H9 (cell line): ENCODE results near the gene ATP8B4. TPM values are rescaled to one million over a fixed set of nuclear protein-coding genes. Genes with fewer than 3 reads are reported as not detected.
A peak's percentile ranks its signal among the peaks of the same experiment; 100 is the strongest.

Experiments
- DNase-seq: peaks from one replicate; pipeline ENCODE4 v3.0.0-alpha.2; 2017
- H2AFZ ChIP-seq: one replicate; pipeline ENCODE4 v1.6.1; 2013; ENCODE audit warnings: mild to moderate bottlenecking, low read length, control low read depth, moderate library complexity
- H2AK5ac ChIP-seq: 2 replicates; pipeline ENCODE4 v1.6.1; 2013; ENCODE audit warnings: low read length, control low read depth, mixed read lengths; ENCODE audit not compliant: insufficient read length
- H2BK120ac ChIP-seq: one replicate; pipeline ENCODE4 v1.6.1; 2013; ENCODE audit warnings: low read depth, mild to moderate bottlenecking, low read length, control low read depth, inconsistent platforms; ENCODE audit not compliant: poor library complexity, severe bottlenecking
- H2BK12ac ChIP-seq: 2 replicates; pipeline ENCODE4 v1.6.1; 2013; ENCODE audit warnings: low read length, control low read depth, mixed read lengths, low read depth; ENCODE audit not compliant: insufficient read length
- H2BK15ac ChIP-seq: 2 replicates; pipeline ENCODE4 v1.6.1; 2013; ENCODE audit warnings: low read depth, low read length, control low read depth
- H2BK20ac ChIP-seq: one replicate; pipeline ENCODE4 v1.6.1; 2013; ENCODE audit warnings: low read depth, mild to moderate bottlenecking, low read length, control low read depth, inconsistent platforms; ENCODE audit not compliant: poor library complexity, severe bottlenecking
- H2BK5ac ChIP-seq: 2 replicates; pipeline ENCODE4 v1.6.1; 2013; ENCODE audit warnings: low read length, control low read depth, mixed read lengths; ENCODE audit not compliant: insufficient read length
- H3K14ac ChIP-seq: 2 replicates; pipeline ENCODE4 v1.6.1; 2013; ENCODE audit warnings: low read length, control low read depth; ENCODE audit not compliant: insufficient read depth
- H3K18ac ChIP-seq: 2 replicates; pipeline ENCODE4 v1.6.1; 2013; ENCODE audit warnings: low read depth, mild to moderate bottlenecking, mixed read lengths, low read length, control low read depth; ENCODE audit not compliant: insufficient read length
- H3K23ac ChIP-seq: 2 replicates; pipeline ENCODE4 v1.6.1; 2013; ENCODE audit warnings: low read length, control low read depth, mixed read lengths, low read depth; ENCODE audit not compliant: insufficient read length
- H3K23me2 ChIP-seq: 2 replicates; pipeline ENCODE4 v1.6.1; 2013; ENCODE audit warnings: low read depth, mild to moderate bottlenecking, mixed read lengths, low read length, control low read depth; ENCODE audit not compliant: insufficient read length, poor library complexity, severe bottlenecking
- H3K27ac ChIP-seq: 2 replicates; pipeline ENCODE4 v1.5.1; 2013; ENCODE audit warnings: low read length, control low read depth, mixed read lengths, low read depth; ENCODE audit not compliant: insufficient read length
- H3K27me3 ChIP-seq: 2 replicates; pipeline ENCODE4 v1.6.1; 2013; ENCODE audit warnings: low read length, control low read depth, inconsistent platforms; ENCODE audit not compliant: insufficient read depth
- H3K4ac ChIP-seq: 2 replicates; pipeline ENCODE4 v1.6.1; 2013; ENCODE audit warnings: low read depth, mild to moderate bottlenecking, control low read depth, inconsistent platforms, low read length, moderate library complexity
- H3K4me1 ChIP-seq: 2 replicates; pipeline ENCODE4 v1.6.1; 2013; ENCODE audit warnings: low read length, control low read depth, inconsistent platforms; ENCODE audit not compliant: insufficient read depth
- H3K4me2 ChIP-seq: 2 replicates; pipeline ENCODE4 v1.6.1; 2013; ENCODE audit warnings: low read length, control low read depth, mixed read lengths; ENCODE audit not compliant: insufficient read length, insufficient read depth
- H3K56ac ChIP-seq: 2 replicates; pipeline ENCODE4 v1.6.1; 2013; ENCODE audit warnings: low read depth, mild to moderate bottlenecking, mixed read lengths, low read length, control low read depth; ENCODE audit not compliant: insufficient read length
- H3K79me1 ChIP-seq: 2 replicates; pipeline ENCODE4 v1.6.1; 2013; ENCODE audit warnings: low read depth, mild to moderate bottlenecking, moderate library complexity, low read length, control low read depth, inconsistent platforms; ENCODE audit not compliant: insufficient read depth, poor library complexity, severe bottlenecking
- H3K79me2 ChIP-seq: 2 replicates; pipeline ENCODE4 v1.6.1; 2013; ENCODE audit warnings: low read length, control low read depth, inconsistent platforms; ENCODE audit not compliant: insufficient read depth
- H3K9ac ChIP-seq: 2 replicates; pipeline ENCODE4 v1.6.1; 2013; ENCODE audit warnings: low read length, control low read depth, mixed read lengths; ENCODE audit not compliant: insufficient read length; ENCODE audit errors: extremely low read depth
- H3K9me3 ChIP-seq: one replicate; pipeline ENCODE4 v1.6.1; 2013; ENCODE audit warnings: low read depth, low read length, inconsistent platforms; ENCODE audit not compliant: control insufficient read depth
- H3T11ph ChIP-seq: one replicate; pipeline ENCODE4 v1.6.1; 2013; ENCODE audit warnings: mild to moderate bottlenecking, low read length, control low read depth, inconsistent platforms
- H4K20me1 ChIP-seq: one replicate; pipeline ENCODE4 v1.6.1; 2013; ENCODE audit not compliant: control insufficient read depth, insufficient read length, insufficient read depth
- H4K5ac ChIP-seq: 2 replicates; pipeline ENCODE4 v1.6.1; 2013; ENCODE audit warnings: low read depth, mild to moderate bottlenecking, mixed read lengths, low read length, control low read depth; ENCODE audit not compliant: insufficient read length
- H4K8ac ChIP-seq: replicated peaks from 2 replicates; pipeline ENCODE4 v1.6.1; 2013; ENCODE audit warnings: low read length, control low read depth, mixed read lengths, low read depth; ENCODE audit not compliant: insufficient read length
- H4K91ac ChIP-seq: 2 replicates; pipeline ENCODE4 v1.6.1; 2013; ENCODE audit warnings: low read depth, mild to moderate bottlenecking, moderate library complexity, mixed read lengths, low read length, control low read depth; ENCODE audit not compliant: insufficient read length
- H3K27ac Mint-ChIP-seq, 3 experiments: 2 replicates in 2 of 3; 3 replicates in 1 of 3; pipeline ENCODE4 v1.8.0; 2020 to 2021; ENCODE audit warnings: mixed read lengths in 3 of 3, mild to moderate bottlenecking in 1 of 3, moderate library complexity in 1 of 3
- H3K27me3 Mint-ChIP-seq: 2 replicates; pipeline ENCODE4 v1.8.0; 2021; ENCODE audit warnings: low read depth, mild to moderate bottlenecking, moderate library complexity, mixed read lengths
- H3K36me3 Mint-ChIP-seq, 3 experiments: 2 replicates in 2 of 3; 3 replicates in 1 of 3; pipeline ENCODE4 v1.8.0; 2020 to 2021; ENCODE audit warnings: low read depth in 3 of 3, mixed read lengths in 3 of 3; ENCODE audit not compliant: insufficient read depth in 1 of 3
- H3K4me1 Mint-ChIP-seq, 2 experiments: 2 replicates each; pipeline ENCODE4 v1.8.0; 2020; ENCODE audit warnings: mixed read lengths in 2 of 2
- H3K4me3 Mint-ChIP-seq, 2 experiments: 2 replicates in 1 of 2; 3 replicates in 1 of 2; pipeline ENCODE4 v1.8.0; 2020 to 2021; ENCODE audit warnings: mild to moderate bottlenecking in 2 of 2, mixed read lengths in 2 of 2, moderate library complexity in 1 of 2
- H3K9me3 Mint-ChIP-seq, 2 experiments: 2 replicates in 1 of 2; 3 replicates in 1 of 2; pipeline ENCODE4 v1.8.0; 2020; ENCODE audit warnings: mild to moderate bottlenecking in 2 of 2, mixed read lengths in 2 of 2, moderate library complexity in 1 of 2
- WGBS: extraction: QIAGEN DNeasy Blood & Tissue Kit; methylation state at CpG from one replicate; pipeline ENCODE4 v1.1.7; 2013; ENCODE audit warnings: missing lambda C conversion rate, low lambda C conversion rate, mixed read lengths; ENCODE audit not compliant: insufficient read length; ENCODE audit errors: extremely low coverage; 5-methylcytosine and 5-hydroxymethylcytosine counted together
- long read RNA-seq: library from polyadenylated mRNA; unstranded; transcript quantifications from one replicate; pipeline ENCODE4 v2.0.0, GENCODE V29; 2020
- total RNA-seq: library from RNA; stranded (reverse); gene quantifications from 2 replicates; pipeline ENCODE4 v1.2.1, GENCODE V29; 2021
- TF ChIP-seq, protein P1 (sequence below): fragments of 200-600 bp; sonication (generic); conservative IDR thresholded peaks from 3 replicates; pipeline ENCODE4 v1.8.0; 2021; ENCODE audit warnings: antibody characterized with exemption, mild to moderate bottlenecking

ATP8B4 gene, protein sequence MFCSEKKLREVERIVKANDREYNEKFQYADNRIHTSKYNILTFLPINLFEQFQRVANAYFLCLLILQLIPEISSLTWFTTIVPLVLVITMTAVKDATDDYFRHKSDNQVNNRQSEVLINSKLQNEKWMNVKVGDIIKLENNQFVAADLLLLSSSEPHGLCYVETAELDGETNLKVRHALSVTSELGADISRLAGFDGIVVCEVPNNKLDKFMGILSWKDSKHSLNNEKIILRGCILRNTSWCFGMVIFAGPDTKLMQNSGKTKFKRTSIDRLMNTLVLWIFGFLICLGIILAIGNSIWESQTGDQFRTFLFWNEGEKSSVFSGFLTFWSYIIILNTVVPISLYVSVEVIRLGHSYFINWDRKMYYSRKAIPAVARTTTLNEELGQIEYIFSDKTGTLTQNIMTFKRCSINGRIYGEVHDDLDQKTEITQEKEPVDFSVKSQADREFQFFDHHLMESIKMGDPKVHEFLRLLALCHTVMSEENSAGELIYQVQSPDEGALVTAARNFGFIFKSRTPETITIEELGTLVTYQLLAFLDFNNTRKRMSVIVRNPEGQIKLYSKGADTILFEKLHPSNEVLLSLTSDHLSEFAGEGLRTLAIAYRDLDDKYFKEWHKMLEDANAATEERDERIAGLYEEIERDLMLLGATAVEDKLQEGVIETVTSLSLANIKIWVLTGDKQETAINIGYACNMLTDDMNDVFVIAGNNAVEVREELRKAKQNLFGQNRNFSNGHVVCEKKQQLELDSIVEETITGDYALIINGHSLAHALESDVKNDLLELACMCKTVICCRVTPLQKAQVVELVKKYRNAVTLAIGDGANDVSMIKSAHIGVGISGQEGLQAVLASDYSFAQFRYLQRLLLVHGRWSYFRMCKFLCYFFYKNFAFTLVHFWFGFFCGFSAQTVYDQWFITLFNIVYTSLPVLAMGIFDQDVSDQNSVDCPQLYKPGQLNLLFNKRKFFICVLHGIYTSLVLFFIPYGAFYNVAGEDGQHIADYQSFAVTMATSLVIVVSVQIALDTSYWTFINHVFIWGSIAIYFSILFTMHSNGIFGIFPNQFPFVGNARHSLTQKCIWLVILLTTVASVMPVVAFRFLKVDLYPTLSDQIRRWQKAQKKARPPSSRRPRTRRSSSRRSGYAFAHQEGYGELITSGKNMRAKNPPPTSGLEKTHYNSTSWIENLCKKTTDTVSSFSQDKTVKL
- 0.52 and 0.61 TPM in 2 replicates for total RNA-seq
- long read RNA-seq, partial matches to known transcripts, result 0 of 1 reads
- long read RNA-seq, other reads (novel, unspliced or antisense), result 1 of 1 reads

DNA sequence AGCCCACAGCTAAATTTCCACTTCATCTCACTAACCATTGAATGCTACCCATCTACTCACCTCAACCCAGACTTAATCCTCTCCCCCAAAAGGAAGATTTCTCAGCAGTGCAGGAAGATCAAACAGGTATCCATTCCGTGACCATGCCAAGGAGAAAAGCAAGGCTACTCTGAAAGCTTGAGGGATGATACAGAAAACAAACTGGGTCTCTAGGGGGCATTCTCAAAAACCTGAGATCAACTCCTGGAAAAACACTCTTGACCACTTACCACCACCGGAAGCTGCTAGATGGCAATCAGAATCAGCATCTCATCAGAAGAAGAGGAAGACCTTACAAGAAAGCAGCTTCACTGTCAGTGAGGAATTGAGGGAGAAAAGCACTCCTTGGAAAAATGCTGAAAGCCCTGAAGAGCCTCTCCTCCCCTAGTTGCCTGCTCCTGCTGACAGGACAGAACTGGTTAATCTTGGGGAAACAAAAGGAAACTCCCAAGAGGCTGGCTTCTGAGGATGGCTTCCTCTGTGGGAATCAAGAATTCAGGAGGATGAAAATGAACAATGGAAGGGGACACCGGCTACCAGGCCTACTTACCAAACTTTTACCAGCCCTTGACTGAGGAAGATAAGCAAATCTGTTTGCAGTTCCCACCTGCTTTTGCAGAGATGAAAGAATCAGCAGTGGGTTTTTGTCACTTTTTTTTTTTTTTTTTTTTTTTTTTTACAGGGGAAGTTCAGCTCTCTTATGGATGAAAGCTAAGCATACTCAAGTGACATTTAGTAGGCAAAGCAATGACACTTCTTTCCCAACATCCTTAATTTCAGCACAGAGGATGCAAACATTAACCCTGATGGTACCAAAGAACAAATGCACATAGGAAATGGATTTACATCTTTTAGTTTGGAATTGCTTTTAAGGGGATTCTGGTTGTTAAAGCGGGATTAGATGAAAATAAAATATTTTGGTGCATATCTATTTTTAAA, at the start of gene ATP8B4:
Gene ATP8B4, minus strand, starts transcription at position 171 of the 978 bp plus-strand sequence. CDS start 12,267 bp downstream, outside the sequence.
- Mint-ChIP-seq H3K36me3 (peaks cover 0 to 6% (median 2%) of the 10 kb centered on the region in 3 experiments; a peak in 3 of 7 replicates), H3K9me3 (peaks cover 8 to 14% of the 10 kb centered on the region in 2 experiments; a peak in 4 of 5 replicates), H3K27ac (peak within 1 kb of the TSS in 2 of 3 experiments; percentile 2 to 67; a peak in 4 of 7 replicates), H3K4me1 (peaks cover 20 to 27% of the 10 kb centered on the region in 2 experiments), H3K27me3 (no peaks in the 10 kb centered on the region), H3K4me3 (no peak within 1 kb of the TSS)
- Histone ChIP-seq H2BK15ac (no peak within 1 kb of the TSS), H3K4me2 (no peak within 1 kb of the TSS), H2BK20ac (no peak within 1 kb of the TSS), H3K14ac (no peak within 1 kb of the TSS), H2AK5ac (no peak within 1 kb of the TSS), H4K91ac (no peak within 1 kb of the TSS), H3K79me1 (no peaks in the 10 kb centered on the region), H2AFZ (peak within 1 kb of the TSS; percentile 69), H3K27ac (no peak within 1 kb of the TSS), H3K23ac (no peak within 1 kb of the TSS), H3K56ac (no peak within 1 kb of the TSS), H3K79me2 (no peaks in the 10 kb centered on the region), H4K5ac (no peak within 1 kb of the TSS), H3K23me2 (no peaks in the 10 kb centered on the region), H4K20me1 (no peaks in the 10 kb centered on the region), H2BK120ac (no peak within 1 kb of the TSS), H3K4ac (no peak within 1 kb of the TSS), H3T11ph (no peak within 1 kb of the TSS), H3K18ac (no peak within 1 kb of the TSS), H4K8ac (no peak within 1 kb of the TSS), H3K9me3 (no peaks in the 10 kb centered on the region), H2BK5ac (no peak within 1 kb of the TSS), H3K4me1 (no peaks in the 10 kb centered on the region), H3K27me3 (no peaks in the 10 kb centered on the region), H3K9ac (no peak within 1 kb of the TSS), H2BK12ac (no peak within 1 kb of the TSS)
- WGBS, result no CpG with 5 or more reads among the region's 4 CpGs
- DNase-seq, result peak; percentile 31
- TF ChIP-seq, protein P1, sequence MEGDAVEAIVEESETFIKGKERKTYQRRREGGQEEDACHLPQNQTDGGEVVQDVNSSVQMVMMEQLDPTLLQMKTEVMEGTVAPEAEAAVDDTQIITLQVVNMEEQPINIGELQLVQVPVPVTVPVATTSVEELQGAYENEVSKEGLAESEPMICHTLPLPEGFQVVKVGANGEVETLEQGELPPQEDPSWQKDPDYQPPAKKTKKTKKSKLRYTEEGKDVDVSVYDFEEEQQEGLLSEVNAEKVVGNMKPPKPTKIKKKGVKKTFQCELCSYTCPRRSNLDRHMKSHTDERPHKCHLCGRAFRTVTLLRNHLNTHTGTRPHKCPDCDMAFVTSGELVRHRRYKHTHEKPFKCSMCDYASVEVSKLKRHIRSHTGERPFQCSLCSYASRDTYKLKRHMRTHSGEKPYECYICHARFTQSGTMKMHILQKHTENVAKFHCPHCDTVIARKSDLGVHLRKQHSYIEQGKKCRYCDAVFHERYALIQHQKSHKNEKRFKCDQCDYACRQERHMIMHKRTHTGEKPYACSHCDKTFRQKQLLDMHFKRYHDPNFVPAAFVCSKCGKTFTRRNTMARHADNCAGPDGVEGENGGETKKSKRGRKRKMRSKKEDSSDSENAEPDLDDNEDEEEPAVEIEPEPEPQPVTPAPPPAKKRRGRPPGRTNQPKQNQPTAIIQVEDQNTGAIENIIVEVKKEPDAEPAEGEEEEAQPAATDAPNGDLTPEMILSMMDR, result peak; percentile 23; the same call in 1 of the 3 replicates
